Panc1 (cell line): ENCODE measurements around the gene BCKDHA. TPM values are rescaled to one million over a fixed set of nuclear protein-coding genes. Genes with fewer than 3 reads are reported as not detected.

Experiments used
- ATAC-seq: fragments of 200-7000 bp; cut with Tn5 transposase; 2 replicates; pipeline ENCODE4 v1.9.1; 2020; ENCODE audit warnings: mild to moderate bottlenecking, moderate library complexity
- Bru-seq: library from RNA; stranded (reverse); fragments of 400-500 nt; gene quantifications from one replicate; lab custom pipeline; 2021; lab: Mats Ljungman, UMichigan
- BruChase-seq, 2 experiments: library from RNA; stranded (reverse); fragments of 400-500 nt; gene quantifications; one replicate each; lab custom pipeline; 2021; lab: Mats Ljungman, UMichigan
- BruUV-seq: library from RNA; stranded (reverse); fragments of 400-500 nt; replicated peaks from 2 replicates; lab custom pipeline; 2021; lab: Mats Ljungman, UMichigan
- CTCF ChIA-PET: fragments of 300-600 bp; sonication (Branson Sonifier 250); formaldehyde crosslinking; loops from one replicate; lab custom pipeline; 2022; ENCODE audit warnings: antibody characterized with exemption; lab: Charles Lee
- POLR2A ChIA-PET: fragments of 300-600 bp; sonication (Branson Sonifier 250); formaldehyde crosslinking; loops from one replicate; lab custom pipeline; 2022; ENCODE audit warnings: antibody characterized with exemption; lab: Charles Lee
- DNase-seq: peaks from one replicate; pipeline ENCODE4 v3.0.0-alpha.2; 2010; ENCODE audit warnings: low read depth, low spot score
- H3K27ac ChIP-seq: 2 replicates; pipeline ENCODE4 v1.5.1; 2011; ENCODE audit warnings: mild to moderate bottlenecking, low read length, inconsistent platforms
- H3K27me3 ChIP-seq: fragments of 200-500 bp; sonication (Bioruptor generic); 2 replicates; pipeline ENCODE4 v1.6.0; 2014; ENCODE audit warnings: low read length, inconsistent platforms; ENCODE audit not compliant: control insufficient read depth, insufficient read depth
- H3K36me3 ChIP-seq: fragments of 200-500 bp; sonication (Bioruptor generic); 2 replicates; pipeline ENCODE4 v1.5.1; 2014; ENCODE audit warnings: inconsistent platforms, mild to moderate bottlenecking, low read length, moderate library complexity; ENCODE audit not compliant: control insufficient read depth, insufficient read depth
- H3K4me1 ChIP-seq: 2 replicates; pipeline ENCODE4 v1.5.1; 2011; ENCODE audit warnings: inconsistent platforms, mild to moderate bottlenecking, low read length, moderate library complexity; ENCODE audit not compliant: control insufficient read depth, insufficient read depth
- H3K4me3 ChIP-seq, 2 experiments: 2 replicates each; pipeline ENCODE4 v1.5.1; 2011 to 2012; ENCODE audit warnings: low read depth in 2 of 2, low read length in 2 of 2, mild to moderate bottlenecking in 2 of 2, inconsistent platforms in 1 of 2, moderate library complexity in 1 of 2
- H3K9me3 ChIP-seq: fragments of 200-500 bp; sonication (Bioruptor generic); 2 replicates; pipeline ENCODE4 v1.5.1; 2014; ENCODE audit warnings: low read depth, mild to moderate bottlenecking, inconsistent platforms, low read length, moderate library complexity; ENCODE audit not compliant: control insufficient read depth, insufficient read depth
- CTCF ChIP-seq: fragments of 450-650 bp; IDR thresholded peaks from 2 replicates; pipeline ENCODE4 v1.5.1; 2017; ENCODE audit warnings: mild to moderate bottlenecking
- POLR2AphosphoS5 ChIP-seq: IDR thresholded peaks from 2 replicates; pipeline ENCODE4 v1.6.1; 2012; ENCODE audit warnings: mild to moderate bottlenecking, low read depth, low read length, moderate library complexity
- REST ChIP-seq, 2 experiments: IDR thresholded peaks; 2 replicates each; pipeline ENCODE4 v1.6.1; 2011 to 2012; ENCODE audit warnings: low read depth in 2 of 2, control low read depth in 1 of 2, low read length in 1 of 2, mild to moderate bottlenecking in 1 of 2, moderate library complexity in 1 of 2; ENCODE audit not compliant: insufficient read depth in 1 of 2
- SIN3A ChIP-seq: IDR thresholded peaks from 2 replicates; pipeline ENCODE4 v1.6.1; 2012; ENCODE audit warnings: low read depth, mild to moderate bottlenecking, low read length, moderate library complexity, borderline replicate concordance; ENCODE audit not compliant: insufficient read depth
- TCF7L2 ChIP-seq: IDR thresholded peaks from 2 replicates; pipeline ENCODE4 v1.6.1; 2011; ENCODE audit warnings: mild to moderate bottlenecking, low read depth, low read length, inconsistent platforms
- in situ Hi-C: cut with HindIII; loops from 2 replicates; pipeline ENCODE4 v1.10.0; 2016; ENCODE audit warnings: low sequenced_read_pairs, low pct_unique_long_range_greater_than_20kb
- intact Hi-C: fragments of 100-400 bp; cut with micrococcal nuclease; formaldehyde crosslinking; loops from one replicate; pipeline ENCODE4 v1.10.0; 2022; ENCODE audit not compliant: unreplicated experiment
- long read RNA-seq: library from polyadenylated mRNA; unstranded; transcript quantifications from one replicate; pipeline ENCODE4 v2.0.0, GENCODE V29; 2021; ENCODE audit not compliant: unreplicated experiment
- polyA plus RNA-seq: library from polyadenylated mRNA; unstranded; fragments of >200 nt; gene quantifications from one replicate; pipeline ENCODE4 v1.2.1, GENCODE V29; 2012; ENCODE audit warnings: missing spikeins; ENCODE audit not compliant: insufficient read length
- total RNA-seq: library from RNA; stranded (reverse); gene quantifications from one replicate; pipeline ENCODE4 v1.2.1, GENCODE V29; 2021; ENCODE audit not compliant: unreplicated experiment

BCKDHA gene
- total RNA-seq (11.2 TPM), Bru-seq, nascent RNA (percentile 47 among the genes with signal in this experiment), BruChase-seq, experiment 1, labeled RNA remaining after a 2-hour chase (percentile 45 among the genes with signal in this experiment), BruChase-seq, experiment 2, labeled RNA remaining after a 6-hour chase (percentile 53 among the genes with signal in this experiment)
- polyA plus RNA-seq: 37.0 TPM
- long read RNA-seq, transcript BCKDHA-201 (9 exons, 2,103 nt): major isoform, 12 of 24 reads
- long read RNA-seq, partial matches to known transcripts: 8 of 24 reads
- long read RNA-seq, other reads (novel, unspliced or antisense): 4 of 24 reads

- ATAC-seq: peak; percentile 98
- CTCF ChIA-PET: no interaction called here
- intact Hi-C loops: no loop called here
- TF ChIP-seq POLR2AphosphoS5 (no peak; the same call in 1 of the 2 replicates), SIN3A (peak; percentile 98; the same call in 1 of the 2 replicates), CTCF (no peak), TCF7L2 (no peak), REST (IDR thresholded peaks at IDR 0.05; ENCODE audit: insufficient read depth in 1 of 2, low read depth in 2 of 2, low read length in 1 of 2) (0 out of 4 replicates have a peak, but pooled peaks of 1 of the 2 experiments have one; percentile 13)
- peaks cover 8% of the 10 kb centered on the region; the same call in 1 of the 2 replicates for H3K36me3 ChIP-seq
- H3K27me3 ChIP-seq: no peaks in the 10 kb centered on the region
- no peaks in the 10 kb centered on the region for H3K4me1 ChIP-seq
- DNase-seq: peak; percentile 96
- H3K27ac ChIP-seq: peak within 1 kb of the TSS; percentile 96
- in situ Hi-C loops: no loop called here
- no peaks in the 10 kb centered on the region for H3K9me3 ChIP-seq
- POLR2A ChIA-PET: no interaction called here
- BruUV-seq: TSS peak; percentile 90
- H3K4me3 ChIP-seq: peak within 1 kb of the TSS; percentile 91 to 100
Observed at GRCh38 chr19:41397086-41398049, at the start of gene BCKDHA, which contains the start of gene EXOSC5. Gene BCKDHA, plus strand, starts transcription at chr19:41397818. Its CDS starts 10 bp downstream, at chr19:41397828. Gene EXOSC5, minus strand, starts transcription at chr19:41397359. Its CDS starts 31 bp downstream, at chr19:41397328.

GRCh38 chr19:41350735-41351338 is 46.8 kb upstream of the BCKDHA start:
- peak overlapping the region; percentile 72 to 79 for H3K4me3 ChIP-seq
- in situ Hi-C loops: no loop called here
- no peaks in the 10 kb centered on the region for H3K9me3 ChIP-seq
- no peaks in the 10 kb centered on the region for H3K27me3 ChIP-seq
- H3K27ac ChIP-seq: peak overlapping the region; percentile 44
- no peak for DNase-seq
- intact Hi-C loops: no loop called here
- ATAC-seq: no peak
- H3K4me1 ChIP-seq: peaks cover 5% of the 10 kb centered on the region; the same call in 1 of the 2 replicates
- H3K36me3 ChIP-seq: peaks cover 6% of the 10 kb centered on the region
- CTCF ChIA-PET: interaction anchor here (1.3 kb wide), 1 partner anchor 89 kb away, joined by 3 read pairs; the partner anchor contains the start of gene DMAC2
- TF ChIP-seq TCF7L2: no peak
- no peak for TF ChIP-seq SIN3A
- no peak for TF ChIP-seq CTCF
- TF ChIP-seq REST (IDR thresholded peaks at IDR 0.05; ENCODE audit: insufficient read depth in 1 of 2, low read depth in 2 of 2, low read length in 1 of 2): no peak
- no TSS peak for BruUV-seq
- POLR2A ChIA-PET: interaction anchor here (0.7 kb wide), 1 partner anchor 1155 kb away, joined by 8 read pairs; no protein-coding TSS in a partner anchor
